AG20443 (cell line): Measurements from ENCODE around the gene INTS3.

Source experiments
- DNase-seq: peaks from one replicate; pipeline ENCODE4 v3.0.0; 2012; ENCODE audit warnings: low spot score, mixed read lengths

INTS3 gene

DNA sequence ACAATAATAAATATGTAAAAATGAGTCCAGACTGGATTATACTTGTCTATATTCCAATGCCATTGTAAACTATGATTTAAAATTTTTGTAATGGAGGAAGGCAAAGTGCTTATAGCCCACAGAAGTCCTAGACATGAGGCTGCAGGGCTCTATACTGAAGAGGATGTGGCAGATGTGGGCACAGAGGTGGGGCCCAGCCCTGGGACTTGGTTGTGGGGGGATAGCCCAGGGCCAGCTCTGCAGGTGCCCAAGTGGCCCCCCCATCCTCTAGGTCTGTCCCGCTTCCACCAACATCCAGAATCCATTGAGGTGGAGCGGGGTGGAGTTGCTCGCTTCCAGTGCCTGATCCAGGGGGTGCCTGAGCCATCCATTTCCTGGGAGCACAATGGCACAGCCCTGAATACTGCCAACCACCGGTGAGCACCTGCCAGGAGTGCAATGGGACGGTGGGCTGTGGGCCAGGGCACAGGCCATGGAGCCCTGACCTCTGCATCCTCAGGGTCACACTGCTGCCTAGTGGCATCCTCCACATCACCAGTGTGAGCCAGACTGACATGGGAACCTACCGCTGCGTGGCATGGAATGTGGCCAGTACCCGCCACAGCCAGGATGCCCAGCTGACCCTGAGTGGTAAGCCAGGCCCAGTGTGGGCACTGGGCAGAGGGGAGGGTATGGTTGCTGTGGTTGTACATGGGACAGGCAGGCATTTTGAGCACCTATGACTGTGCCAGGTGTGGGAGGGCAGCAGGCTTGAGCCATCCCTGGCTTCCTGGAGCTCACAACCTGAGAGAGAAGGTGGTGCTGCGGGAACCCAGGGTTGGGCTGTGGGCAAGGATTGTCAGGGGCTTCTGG, 68.3 kb downstream of the INTS3 start:
- DNase-seq: no peak

- peak; percentile 80 for DNase-seq
Measured at GRCh38 chr1:153796786-153797659, 69.2 kb downstream of the INTS3 start.

DNA sequence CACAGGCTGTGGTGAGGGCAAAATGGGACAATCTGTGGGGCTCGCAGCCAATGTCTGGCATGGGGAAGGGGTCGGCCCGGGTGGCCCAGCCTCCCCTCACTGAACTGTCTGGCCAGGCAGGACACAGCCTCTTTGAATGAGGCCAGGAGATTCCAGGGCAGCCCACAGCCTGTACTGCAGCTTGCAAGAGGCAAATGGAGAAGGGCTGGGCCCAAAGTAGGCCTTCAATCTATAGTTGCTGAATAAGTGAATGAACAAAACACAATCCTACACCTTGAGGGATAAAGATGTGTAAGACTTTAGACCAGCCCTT, 70.6 kb downstream of the INTS3 start:
- DNase-seq: no peak

DNA sequence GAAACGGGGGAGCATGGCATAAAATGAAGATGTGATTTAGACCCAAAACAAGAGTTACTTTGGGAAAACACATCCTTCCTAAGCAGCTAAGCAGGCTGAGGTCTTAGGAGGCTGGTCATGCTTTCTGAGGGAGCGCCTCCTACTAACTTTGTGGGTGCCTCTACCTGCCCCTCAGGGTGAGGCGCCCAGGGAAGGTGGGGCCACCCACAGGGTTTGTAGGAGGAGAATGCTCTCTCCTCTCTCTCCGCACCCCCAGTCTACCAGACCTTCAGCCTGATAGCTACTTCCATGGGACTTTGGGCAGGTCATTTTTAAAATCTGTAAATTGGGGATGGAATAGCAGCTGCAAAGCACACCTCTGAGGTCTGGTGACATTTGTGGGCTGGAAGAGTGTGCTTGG, 71.2 kb downstream of the INTS3 start:
- DNase-seq: no peak

DNA sequence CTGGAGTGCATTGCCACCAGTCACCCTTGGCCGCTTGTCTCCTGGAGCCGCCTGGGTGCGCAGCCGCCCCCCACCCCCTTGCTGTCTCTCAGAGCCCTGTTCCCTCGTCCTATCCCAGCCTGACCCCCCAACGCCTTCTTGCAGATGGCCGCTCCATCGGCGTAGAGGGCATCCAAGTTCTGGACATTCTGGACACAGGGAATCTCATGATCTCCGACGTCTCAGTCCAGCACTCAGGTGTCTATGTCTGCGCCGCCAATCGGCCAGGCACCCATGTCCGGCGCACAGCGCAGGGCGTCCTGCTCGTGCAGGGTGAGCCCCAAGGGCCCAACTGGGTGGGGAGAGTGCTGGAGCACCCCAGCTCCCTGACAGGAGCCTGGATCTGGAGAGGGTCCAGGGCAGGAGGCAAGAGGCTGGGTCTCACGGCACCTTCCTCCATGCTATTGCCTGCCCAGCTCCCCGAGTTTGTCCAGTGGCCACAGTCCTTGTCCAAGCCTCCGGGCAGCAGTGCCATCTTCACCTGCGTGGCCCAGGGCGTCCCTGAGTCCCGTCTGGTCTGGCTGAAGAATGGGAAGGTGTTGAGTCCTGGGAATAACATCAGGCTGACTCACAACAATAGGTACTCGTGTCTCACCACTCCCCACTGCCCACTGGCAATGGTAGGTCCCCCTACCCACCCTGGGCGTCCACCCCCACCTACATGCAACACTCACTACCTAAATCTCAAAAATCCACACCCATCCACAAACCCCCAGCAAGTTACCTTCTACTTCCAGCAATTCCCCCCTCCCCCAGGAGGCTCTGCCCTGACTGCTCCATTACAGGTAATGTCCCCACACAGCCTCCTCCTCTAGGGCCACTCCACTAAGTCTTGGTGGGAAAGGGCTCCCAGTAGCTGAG, 72.0 kb downstream of the INTS3 start:
- no peak for DNase-seq

DNA sequence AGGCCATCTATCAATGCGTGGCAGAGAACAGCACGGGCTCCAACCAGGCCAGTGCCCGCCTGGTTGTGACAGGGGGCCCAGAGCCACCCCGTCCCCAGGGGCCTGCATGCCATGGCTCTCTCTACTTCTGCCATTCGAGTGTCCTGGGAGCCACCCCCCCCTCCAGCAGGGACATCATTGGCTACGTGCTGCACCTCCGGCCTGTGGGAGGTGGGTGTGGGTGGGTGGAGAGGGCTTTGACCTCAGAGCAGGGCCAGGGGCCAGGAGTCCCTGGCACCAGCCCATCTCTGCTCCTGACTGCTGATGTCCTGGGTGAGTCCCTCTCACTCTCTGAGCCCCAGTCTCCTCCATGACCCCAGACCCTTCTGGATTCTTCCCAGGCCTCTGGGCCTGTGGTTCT, 72.7 kb downstream of the INTS3 start:
- no peak for DNase-seq

DNA sequence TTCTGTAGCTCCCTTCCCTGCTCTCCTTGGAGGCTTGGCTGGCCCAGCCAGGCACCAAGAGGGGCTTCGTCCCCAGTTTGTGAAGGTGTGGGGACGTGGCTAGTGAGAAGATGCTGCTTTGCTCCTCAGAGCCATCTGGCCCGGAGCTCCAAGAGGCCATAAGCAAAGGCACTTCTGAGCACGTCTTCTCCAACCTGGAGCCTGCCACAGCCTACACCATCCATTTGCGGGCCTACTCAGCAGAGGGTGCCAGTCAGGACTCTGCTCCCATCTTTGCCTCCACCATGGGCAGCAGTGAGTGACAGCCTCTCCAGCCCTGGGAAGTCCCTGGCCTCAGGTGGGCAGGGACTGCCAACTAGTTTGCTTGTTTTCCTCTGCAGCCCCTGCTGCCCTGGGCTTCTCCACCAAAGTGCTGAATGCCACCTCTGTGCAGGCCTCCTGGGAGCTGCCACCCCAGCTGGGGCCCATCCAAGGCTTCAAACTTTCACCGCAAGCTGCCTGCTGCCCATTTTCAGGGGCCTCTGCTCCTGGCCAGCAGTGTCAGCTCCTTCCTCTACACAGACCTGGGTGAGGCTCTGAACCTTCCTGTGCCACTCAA, 73.3 kb downstream of the INTS3 start:
- DNase-seq: no peak

- no peak for DNase-seq
Measured at GRCh38 chr1:153801786-153802697, 74.2 kb downstream of the INTS3 start.

DNA sequence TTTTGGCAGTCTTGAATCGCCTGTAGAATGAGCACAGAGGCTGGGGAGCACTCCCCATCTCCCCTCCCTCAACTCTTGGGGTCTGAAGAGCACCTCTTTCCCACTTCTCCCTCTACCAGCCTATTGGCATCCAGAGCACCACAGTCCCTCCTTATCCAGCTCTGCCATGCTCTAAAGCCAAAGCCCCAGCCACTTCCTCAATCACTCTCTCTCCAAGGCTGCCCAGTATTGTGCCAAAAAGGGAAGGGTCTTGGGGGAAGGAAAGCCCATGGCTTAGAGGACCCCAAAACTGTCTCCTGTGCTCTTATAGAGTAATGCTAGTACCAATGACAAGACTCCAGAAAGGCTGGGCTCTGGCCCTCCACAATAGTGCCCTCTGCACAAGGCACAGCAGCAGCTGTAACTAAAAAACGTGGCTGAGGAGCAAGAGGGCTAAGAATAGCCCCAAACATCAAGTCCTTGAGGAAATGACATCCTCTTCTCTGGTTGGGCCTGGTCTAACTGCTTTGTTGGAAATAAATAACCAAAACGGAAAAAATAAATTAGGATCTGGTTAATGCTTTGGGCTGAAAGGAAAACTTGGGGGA, 75.7 kb downstream of the INTS3 start:
- no peak for DNase-seq

- no peak for DNase-seq
Measured at GRCh38 chr1:153804112-153804511, 76.3 kb downstream of the INTS3 start.

GRCh38 chr1:153805042-153805745, 77.3 kb downstream of the INTS3 start:
- peak; percentile 88 for DNase-seq

DNA sequence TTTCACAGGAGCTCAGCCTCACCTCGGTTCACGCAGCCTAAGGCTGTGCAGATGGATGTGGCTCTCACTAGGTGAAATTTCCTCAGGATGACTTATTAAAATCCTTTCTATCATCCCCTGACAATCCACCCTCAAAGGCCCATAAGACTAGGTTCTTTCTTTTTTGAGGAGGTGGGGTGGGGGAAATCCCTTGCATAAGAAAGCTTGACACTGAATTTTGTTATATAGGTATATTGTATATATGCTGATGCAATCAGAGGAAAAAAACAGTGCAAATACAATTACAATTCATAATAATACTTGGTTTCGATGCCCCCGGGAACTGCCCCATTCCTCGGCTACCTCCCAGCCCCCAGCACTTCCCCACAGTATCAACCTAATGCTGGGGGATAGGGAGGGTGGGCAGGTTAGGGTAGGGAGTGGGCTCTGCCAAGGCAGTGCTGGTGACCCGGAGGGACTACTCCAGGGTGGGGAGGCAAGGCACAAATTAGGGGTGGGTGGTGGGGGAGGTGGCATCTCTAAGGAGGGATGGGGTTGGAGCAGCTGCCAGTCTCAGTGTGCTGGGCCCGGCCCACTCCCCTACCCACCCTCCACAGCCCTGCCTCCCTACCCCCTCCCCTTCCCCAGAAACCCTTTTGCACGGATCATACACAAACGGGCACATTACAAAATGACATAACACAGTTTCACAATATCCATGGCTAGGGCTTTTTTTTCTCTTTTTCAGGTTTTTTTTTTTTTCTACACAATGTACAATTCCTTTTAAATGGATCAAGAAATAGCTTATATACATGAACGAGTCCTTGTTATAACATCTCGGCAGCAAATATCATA, 78.3 kb downstream of the INTS3 start:
- no peak for DNase-seq

GRCh38 chr1:153816283-153816889, 88.5 kb downstream of the INTS3 start:
- DNase-seq: no peak

- no peak for DNase-seq
Measured at GRCh38 chr1:153818876-153819275, 91.0 kb downstream of the INTS3 start.
